H9 (cell line): Measurements from ENCODE around the gene JSRP1. TPM values are rescaled to one million over a fixed set of nuclear protein-coding genes. Genes with fewer than 3 reads are reported as not detected.

Experiments used
- DNase-seq: peaks from one replicate; pipeline ENCODE4 v3.0.0-alpha.2; 2017
- H2AFZ ChIP-seq: one replicate; pipeline ENCODE4 v1.6.1; 2013; ENCODE audit warnings: mild to moderate bottlenecking, low read length, control low read depth, moderate library complexity
- H2AK5ac ChIP-seq: 2 replicates; pipeline ENCODE4 v1.6.1; 2013; ENCODE audit warnings: low read length, control low read depth, mixed read lengths; ENCODE audit not compliant: insufficient read length
- H2BK120ac ChIP-seq: one replicate; pipeline ENCODE4 v1.6.1; 2013; ENCODE audit warnings: low read depth, mild to moderate bottlenecking, low read length, control low read depth, inconsistent platforms; ENCODE audit not compliant: poor library complexity, severe bottlenecking
- H2BK12ac ChIP-seq: 2 replicates; pipeline ENCODE4 v1.6.1; 2013; ENCODE audit warnings: low read length, control low read depth, mixed read lengths, low read depth; ENCODE audit not compliant: insufficient read length
- H2BK15ac ChIP-seq: 2 replicates; pipeline ENCODE4 v1.6.1; 2013; ENCODE audit warnings: low read depth, low read length, control low read depth
- H2BK20ac ChIP-seq: one replicate; pipeline ENCODE4 v1.6.1; 2013; ENCODE audit warnings: low read depth, mild to moderate bottlenecking, low read length, control low read depth, inconsistent platforms; ENCODE audit not compliant: poor library complexity, severe bottlenecking
- H2BK5ac ChIP-seq: 2 replicates; pipeline ENCODE4 v1.6.1; 2013; ENCODE audit warnings: low read length, control low read depth, mixed read lengths; ENCODE audit not compliant: insufficient read length
- H3K14ac ChIP-seq: 2 replicates; pipeline ENCODE4 v1.6.1; 2013; ENCODE audit warnings: low read length, control low read depth; ENCODE audit not compliant: insufficient read depth
- H3K18ac ChIP-seq: 2 replicates; pipeline ENCODE4 v1.6.1; 2013; ENCODE audit warnings: low read depth, mild to moderate bottlenecking, mixed read lengths, low read length, control low read depth; ENCODE audit not compliant: insufficient read length
- H3K23ac ChIP-seq: 2 replicates; pipeline ENCODE4 v1.6.1; 2013; ENCODE audit warnings: low read length, control low read depth, mixed read lengths, low read depth; ENCODE audit not compliant: insufficient read length
- H3K23me2 ChIP-seq: 2 replicates; pipeline ENCODE4 v1.6.1; 2013; ENCODE audit warnings: low read depth, mild to moderate bottlenecking, mixed read lengths, low read length, control low read depth; ENCODE audit not compliant: insufficient read length, poor library complexity, severe bottlenecking
- H3K27ac ChIP-seq: 2 replicates; pipeline ENCODE4 v1.5.1; 2013; ENCODE audit warnings: low read length, control low read depth, mixed read lengths, low read depth; ENCODE audit not compliant: insufficient read length
- H3K27me3 ChIP-seq: 2 replicates; pipeline ENCODE4 v1.6.1; 2013; ENCODE audit warnings: low read length, control low read depth, inconsistent platforms; ENCODE audit not compliant: insufficient read depth
- H3K4ac ChIP-seq: 2 replicates; pipeline ENCODE4 v1.6.1; 2013; ENCODE audit warnings: low read depth, mild to moderate bottlenecking, control low read depth, inconsistent platforms, low read length, moderate library complexity
- H3K4me1 ChIP-seq: 2 replicates; pipeline ENCODE4 v1.6.1; 2013; ENCODE audit warnings: low read length, control low read depth, inconsistent platforms; ENCODE audit not compliant: insufficient read depth
- H3K4me2 ChIP-seq: 2 replicates; pipeline ENCODE4 v1.6.1; 2013; ENCODE audit warnings: low read length, control low read depth, mixed read lengths; ENCODE audit not compliant: insufficient read length, insufficient read depth
- H3K56ac ChIP-seq: 2 replicates; pipeline ENCODE4 v1.6.1; 2013; ENCODE audit warnings: low read depth, mild to moderate bottlenecking, mixed read lengths, low read length, control low read depth; ENCODE audit not compliant: insufficient read length
- H3K79me1 ChIP-seq: 2 replicates; pipeline ENCODE4 v1.6.1; 2013; ENCODE audit warnings: low read depth, mild to moderate bottlenecking, moderate library complexity, low read length, control low read depth, inconsistent platforms; ENCODE audit not compliant: insufficient read depth, poor library complexity, severe bottlenecking
- H3K79me2 ChIP-seq: 2 replicates; pipeline ENCODE4 v1.6.1; 2013; ENCODE audit warnings: low read length, control low read depth, inconsistent platforms; ENCODE audit not compliant: insufficient read depth
- H3K9ac ChIP-seq: 2 replicates; pipeline ENCODE4 v1.6.1; 2013; ENCODE audit warnings: low read length, control low read depth, mixed read lengths; ENCODE audit not compliant: insufficient read length; ENCODE audit errors: extremely low read depth
- H3K9me3 ChIP-seq: one replicate; pipeline ENCODE4 v1.6.1; 2013; ENCODE audit warnings: low read depth, low read length, inconsistent platforms; ENCODE audit not compliant: control insufficient read depth
- H3T11ph ChIP-seq: one replicate; pipeline ENCODE4 v1.6.1; 2013; ENCODE audit warnings: mild to moderate bottlenecking, low read length, control low read depth, inconsistent platforms
- H4K20me1 ChIP-seq: one replicate; pipeline ENCODE4 v1.6.1; 2013; ENCODE audit not compliant: control insufficient read depth, insufficient read length, insufficient read depth
- H4K5ac ChIP-seq: 2 replicates; pipeline ENCODE4 v1.6.1; 2013; ENCODE audit warnings: low read depth, mild to moderate bottlenecking, mixed read lengths, low read length, control low read depth; ENCODE audit not compliant: insufficient read length
- H4K8ac ChIP-seq: replicated peaks from 2 replicates; pipeline ENCODE4 v1.6.1; 2013; ENCODE audit warnings: low read length, control low read depth, mixed read lengths, low read depth; ENCODE audit not compliant: insufficient read length
- H4K91ac ChIP-seq: 2 replicates; pipeline ENCODE4 v1.6.1; 2013; ENCODE audit warnings: low read depth, mild to moderate bottlenecking, moderate library complexity, mixed read lengths, low read length, control low read depth; ENCODE audit not compliant: insufficient read length
- H3K27ac Mint-ChIP-seq, 3 experiments: 2 replicates in 2 of 3; 3 replicates in 1 of 3; pipeline ENCODE4 v1.8.0; 2020 to 2021; ENCODE audit warnings: mixed read lengths in 3 of 3, mild to moderate bottlenecking in 1 of 3, moderate library complexity in 1 of 3
- H3K27me3 Mint-ChIP-seq: 2 replicates; pipeline ENCODE4 v1.8.0; 2021; ENCODE audit warnings: low read depth, mild to moderate bottlenecking, moderate library complexity, mixed read lengths
- H3K36me3 Mint-ChIP-seq, 3 experiments: 2 replicates in 2 of 3; 3 replicates in 1 of 3; pipeline ENCODE4 v1.8.0; 2020 to 2021; ENCODE audit warnings: low read depth in 3 of 3, mixed read lengths in 3 of 3; ENCODE audit not compliant: insufficient read depth in 1 of 3
- H3K4me1 Mint-ChIP-seq, 2 experiments: 2 replicates each; pipeline ENCODE4 v1.8.0; 2020; ENCODE audit warnings: mixed read lengths in 2 of 2
- H3K4me3 Mint-ChIP-seq, 2 experiments: 2 replicates in 1 of 2; 3 replicates in 1 of 2; pipeline ENCODE4 v1.8.0; 2020 to 2021; ENCODE audit warnings: mild to moderate bottlenecking in 2 of 2, mixed read lengths in 2 of 2, moderate library complexity in 1 of 2
- H3K9me3 Mint-ChIP-seq, 2 experiments: 2 replicates in 1 of 2; 3 replicates in 1 of 2; pipeline ENCODE4 v1.8.0; 2020; ENCODE audit warnings: mild to moderate bottlenecking in 2 of 2, mixed read lengths in 2 of 2, moderate library complexity in 1 of 2
- CTCF ChIP-seq: fragments of 200-600 bp; sonication (generic); conservative IDR thresholded peaks from 3 replicates; pipeline ENCODE4 v1.8.0; 2021; ENCODE audit warnings: antibody characterized with exemption, mild to moderate bottlenecking
- WGBS: extraction: QIAGEN DNeasy Blood & Tissue Kit; methylation state at CpG from one replicate; pipeline ENCODE4 v1.1.7; 2013; ENCODE audit warnings: missing lambda C conversion rate, low lambda C conversion rate, mixed read lengths; ENCODE audit not compliant: insufficient read length; ENCODE audit errors: extremely low coverage; 5-methylcytosine and 5-hydroxymethylcytosine counted together
- long read RNA-seq: library from polyadenylated mRNA; unstranded; transcript quantifications from one replicate; pipeline ENCODE4 v2.0.0, GENCODE V29; 2020
- total RNA-seq: library from RNA; stranded (reverse); gene quantifications from 2 replicates; pipeline ENCODE4 v1.2.1, GENCODE V29; 2021

JSRP1 gene
- 0.90 and 1.1 TPM in 2 replicates for total RNA-seq
- long read RNA-seq, result 0 reads

- Histone ChIP-seq H3K23ac (no peak within 1 kb of the TSS), H2BK5ac (no peak within 1 kb of the TSS), H2BK120ac (no peak within 1 kb of the TSS), H4K91ac (no peak within 1 kb of the TSS), H4K5ac (no peak within 1 kb of the TSS), H3K9ac (no peak within 1 kb of the TSS), H3K56ac (no peak within 1 kb of the TSS), H2AFZ (no peak within 1 kb of the TSS), H3K14ac (no peak within 1 kb of the TSS; the same call in 1 of the 2 replicates), H4K20me1 (no peaks in the 10 kb centered on the region), H2BK15ac (no peak within 1 kb of the TSS), H3K79me2 (no peaks in the 10 kb centered on the region), H3T11ph (no peak within 1 kb of the TSS), H3K4ac (no peak within 1 kb of the TSS), H2BK12ac (no peak within 1 kb of the TSS), H2BK20ac (no peak within 1 kb of the TSS), H3K27me3 (no peaks in the 10 kb centered on the region; the same call in 1 of the 2 replicates), H3K18ac (peak within 1 kb of the TSS; percentile 29), H3K27ac (no peak within 1 kb of the TSS), H3K4me1 (no peaks in the 10 kb centered on the region), H2AK5ac (no peak within 1 kb of the TSS), H3K79me1 (no peaks in the 10 kb centered on the region), H3K4me2 (no peak within 1 kb of the TSS), H3K23me2 (peaks cover 10% of the 10 kb centered on the region), H3K9me3 (no peaks in the 10 kb centered on the region), H4K8ac (no peak within 1 kb of the TSS)
- Mint-ChIP-seq H3K4me3 (no peak within 1 kb of the TSS; a peak in 1 of 5 replicates), H3K36me3 (no peaks in the 10 kb centered on the region; a peak in 1 of 7 replicates), H3K4me1 (peaks cover 4% of the 10 kb centered on the region in 2 experiments), H3K9me3 (no peaks in the 10 kb centered on the region), H3K27me3 (peaks cover 26% of the 10 kb centered on the region), H3K27ac (peak within 1 kb of the TSS in 1 of 3 experiments; percentile 35; a peak in 1 of 7 replicates)
- TF ChIP-seq CTCF, result no peak
- DNase-seq, result no peak
- no CpG with 5 or more reads among the region's 24 CpGs for WGBS
Measured at GRCh38 chr19:2255982-2256685, at the start of gene JSRP1. Gene JSRP1 (minus strand): TSS chr19:2256417. CDS start chr19:2255314, 1,103 bp downstream.
